Neural progenitor cell (in vitro differentiated cells): Measurements from ENCODE around the gene YWHAB.

Experiments used
- CTCF ChIP-seq: fragments of 200-600 bp; sonication (generic); IDR thresholded peaks from 2 replicates; pipeline ENCODE4 v1.5.1; 2017; ENCODE audit warnings: antibody characterized with exemption, mild to moderate bottlenecking
- EZH2 ChIP-seq: fragments of 200-600 bp; sonication (generic); IDR thresholded peaks from 2 replicates; pipeline ENCODE4 v1.6.1; 2017; ENCODE audit warnings: antibody characterized with exemption, mild to moderate bottlenecking, moderate library complexity

GRCh38 chr20:44954211-44954610, 68.7 kb downstream of the YWHAB start:
- TF ChIP-seq EZH2 (no peak), CTCF (no peak)
